SU-DHL-6 (cell line): ENCODE data around the gene KAZN.

ENCODE experiments used
- H2AFZ ChIP-seq: fragments of 200-600 bp; sonication (generic); 2 replicates; pipeline ENCODE4 v1.6.1; 2014; ENCODE audit warnings: low read depth, mild to moderate bottlenecking, moderate library complexity, mixed read lengths, antibody characterized with exemption, low read length; ENCODE audit not compliant: severe bottlenecking
- H3F3A ChIP-seq: fragments of 200-600 bp; shearing (Covaris generic); 2 replicates; pipeline ENCODE4 v1.6.0; 2016; ENCODE audit warnings: antibody characterized with exemption, mild to moderate bottlenecking; ENCODE audit not compliant: insufficient read depth
- H3K27ac ChIP-seq: fragments of 200-600 bp; sonication (generic); 2 replicates; pipeline ENCODE4 v1.5.1; 2016; ENCODE audit warnings: low read depth, mild to moderate bottlenecking, low read length, moderate library complexity, mixed read lengths
- H3K27me3 ChIP-seq: fragments of 200-600 bp; sonication (generic), shearing (Covaris generic); 2 replicates; pipeline ENCODE4 v1.6.0; 2014; ENCODE audit warnings: mild to moderate bottlenecking, low read length
- H3K36me3 ChIP-seq: fragments of 200-600 bp; sonication (generic); 2 replicates; pipeline ENCODE4 v1.6.1; 2014; ENCODE audit warnings: mild to moderate bottlenecking, low read length, mixed read lengths
- H3K4me2 ChIP-seq: fragments of 300-600, 200-600 bp; shearing (Covaris generic), sonication (generic); 2 replicates; pipeline ENCODE4 v1.6.0; 2014; ENCODE audit warnings: low read length, low read depth, mild to moderate bottlenecking; ENCODE audit not compliant: poor library complexity, severe bottlenecking
- H3K4me3 ChIP-seq: fragments of 200-600 bp; sonication (generic); 2 replicates; pipeline ENCODE4 v1.5.1; 2014; ENCODE audit warnings: antibody characterized with exemption, low read length, mild to moderate bottlenecking, mixed read lengths; ENCODE audit not compliant: insufficient read depth, poor library complexity, severe bottlenecking
- H3K79me2 ChIP-seq: fragments of 200-600 bp; sonication (generic); 2 replicates; pipeline ENCODE4 v1.6.1; 2014; ENCODE audit warnings: mild to moderate bottlenecking, low read length, moderate library complexity; ENCODE audit not compliant: insufficient read depth
- H3K9ac ChIP-seq: fragments of 200-600 bp; sonication (generic); 2 replicates; pipeline ENCODE4 v1.7.0; 2014; ENCODE audit warnings: mild to moderate bottlenecking, low read length
- H3K9me2 ChIP-seq: fragments of 200-600 bp; sonication (generic); replicated peaks from 2 replicates; pipeline ENCODE4 v1.6.1; 2014; ENCODE audit warnings: low read length; ENCODE audit not compliant: insufficient read depth
- H3K9me3 ChIP-seq: fragments of 200-600 bp; sonication (generic); 2 replicates; pipeline ENCODE4 v1.6.1; 2014; ENCODE audit warnings: low read length, mixed read lengths; ENCODE audit not compliant: insufficient read depth
- H4K20me1 ChIP-seq: fragments of 200-600 bp; sonication (generic); 2 replicates; pipeline ENCODE4 v1.6.1; 2014; ENCODE audit warnings: low read depth, mild to moderate bottlenecking, antibody characterized with exemption, low read length, moderate library complexity, mixed read lengths
- EZH2phosphoT487 ChIP-seq: fragments of 200-600 bp; sonication (generic), shearing (Covaris generic); conservative IDR thresholded peaks from 2 replicates; pipeline ENCODE4 v1.6.1; 2018; ENCODE audit warnings: mild to moderate bottlenecking, antibody characterized with exemption, low read length, moderate library complexity, mixed read lengths
- TF ChIP-seq, protein P1 (sequence below): fragments of 200-600 bp; sonication (generic); IDR thresholded peaks from one replicate; pipeline ENCODE4 v1.5.1; 2017; ENCODE audit warnings: antibody characterized with exemption, mild to moderate bottlenecking, low read length, moderate library complexity; ENCODE audit not compliant: insufficient read depth, poor library complexity, severe bottlenecking

Gene KAZN

DNA sequence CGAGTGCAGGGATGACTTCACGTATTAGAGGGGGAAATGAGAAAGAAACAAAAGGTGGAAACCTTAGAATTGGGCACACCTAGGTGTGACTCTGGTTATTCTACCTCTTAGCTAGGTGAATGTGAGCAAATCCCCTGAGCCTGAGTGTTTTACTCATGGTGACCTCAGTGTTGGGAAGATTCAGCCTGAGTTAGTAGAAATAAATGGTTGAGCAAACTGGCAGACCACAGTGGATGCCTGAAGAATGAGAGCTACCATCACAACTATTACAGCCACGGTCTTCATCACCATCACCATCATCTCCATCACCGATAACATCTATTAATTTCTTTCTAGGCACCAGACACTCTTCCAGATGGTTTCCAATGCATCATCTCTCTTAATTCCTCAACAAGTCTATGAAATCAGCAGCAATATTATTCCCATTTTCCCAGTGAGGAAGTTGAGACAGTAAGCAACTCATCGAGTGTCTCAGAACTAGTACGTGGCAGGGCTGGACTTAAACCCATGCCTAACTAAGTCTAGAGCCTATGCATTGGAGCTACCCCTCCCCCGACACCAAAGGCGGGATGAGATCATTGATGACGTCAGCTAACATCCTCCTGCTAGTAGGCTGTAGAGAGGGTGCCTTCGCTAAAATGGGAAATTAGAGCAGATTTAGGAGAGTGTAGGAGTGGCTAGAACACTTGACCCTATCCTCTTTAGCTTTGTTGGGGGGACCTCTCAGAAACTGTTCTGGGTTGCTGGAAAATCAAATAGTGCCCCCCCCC lies 7.9 kb upstream of the KAZN start:
- H3K4me3 ChIP-seq: no peak overlapping the region
- TF ChIP-seq, protein P1, sequence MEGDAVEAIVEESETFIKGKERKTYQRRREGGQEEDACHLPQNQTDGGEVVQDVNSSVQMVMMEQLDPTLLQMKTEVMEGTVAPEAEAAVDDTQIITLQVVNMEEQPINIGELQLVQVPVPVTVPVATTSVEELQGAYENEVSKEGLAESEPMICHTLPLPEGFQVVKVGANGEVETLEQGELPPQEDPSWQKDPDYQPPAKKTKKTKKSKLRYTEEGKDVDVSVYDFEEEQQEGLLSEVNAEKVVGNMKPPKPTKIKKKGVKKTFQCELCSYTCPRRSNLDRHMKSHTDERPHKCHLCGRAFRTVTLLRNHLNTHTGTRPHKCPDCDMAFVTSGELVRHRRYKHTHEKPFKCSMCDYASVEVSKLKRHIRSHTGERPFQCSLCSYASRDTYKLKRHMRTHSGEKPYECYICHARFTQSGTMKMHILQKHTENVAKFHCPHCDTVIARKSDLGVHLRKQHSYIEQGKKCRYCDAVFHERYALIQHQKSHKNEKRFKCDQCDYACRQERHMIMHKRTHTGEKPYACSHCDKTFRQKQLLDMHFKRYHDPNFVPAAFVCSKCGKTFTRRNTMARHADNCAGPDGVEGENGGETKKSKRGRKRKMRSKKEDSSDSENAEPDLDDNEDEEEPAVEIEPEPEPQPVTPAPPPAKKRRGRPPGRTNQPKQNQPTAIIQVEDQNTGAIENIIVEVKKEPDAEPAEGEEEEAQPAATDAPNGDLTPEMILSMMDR: no peak
- no peak for TF ChIP-seq EZH2phosphoT487
- H3K27ac ChIP-seq: no peak overlapping the region
- no peaks in the 10 kb centered on the region for H3F3A ChIP-seq
- no peak overlapping the region for H3K9ac ChIP-seq
- no peaks in the 10 kb centered on the region for H3K27me3 ChIP-seq
- H2AFZ ChIP-seq: no peak overlapping the region
- H3K36me3 ChIP-seq: no peaks in the 10 kb centered on the region
- H3K9me3 ChIP-seq: no peaks in the 10 kb centered on the region
- no peaks in the 10 kb centered on the region for H3K9me2 ChIP-seq
- H3K4me2 ChIP-seq: no peak overlapping the region
- H4K20me1 ChIP-seq: no peaks in the 10 kb centered on the region
- no peaks in the 10 kb centered on the region for H3K79me2 ChIP-seq

DNA sequence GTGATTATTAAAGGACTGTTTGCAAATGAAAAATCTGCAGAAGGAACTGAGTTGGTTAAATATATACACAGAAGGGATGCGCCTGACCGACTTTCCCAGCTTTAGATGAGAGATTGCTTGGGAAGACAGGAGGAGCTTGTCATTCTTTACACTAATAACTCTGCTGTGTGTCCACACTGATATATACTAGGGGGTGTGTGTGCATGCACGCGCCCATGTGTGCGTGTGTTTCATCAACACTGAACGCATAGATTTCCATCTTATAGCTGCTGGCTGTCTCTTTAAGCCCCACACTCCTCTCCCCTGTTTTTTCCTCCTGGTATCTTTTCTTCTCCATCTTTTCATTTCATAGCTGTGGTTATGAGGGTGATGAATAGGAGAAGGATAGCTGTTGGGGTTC lies 6.9 kb upstream of the KAZN start:
- H4K20me1 ChIP-seq: no peaks in the 10 kb centered on the region
- no peaks in the 10 kb centered on the region for H3K9me2 ChIP-seq
- no peak overlapping the region for H3K27ac ChIP-seq
- no peaks in the 10 kb centered on the region for H3K79me2 ChIP-seq
- no peak overlapping the region for H3K9ac ChIP-seq
- H3K36me3 ChIP-seq: no peaks in the 10 kb centered on the region
- H3K4me2 ChIP-seq: no peak overlapping the region
- TF ChIP-seq, protein P1: no peak
- TF ChIP-seq EZH2phosphoT487: no peak
- no peak overlapping the region for H2AFZ ChIP-seq
- H3K27me3 ChIP-seq: no peaks in the 10 kb centered on the region
- no peaks in the 10 kb centered on the region for H3K9me3 ChIP-seq
- H3F3A ChIP-seq: no peaks in the 10 kb centered on the region
- no peak overlapping the region for H3K4me3 ChIP-seq

DNA sequence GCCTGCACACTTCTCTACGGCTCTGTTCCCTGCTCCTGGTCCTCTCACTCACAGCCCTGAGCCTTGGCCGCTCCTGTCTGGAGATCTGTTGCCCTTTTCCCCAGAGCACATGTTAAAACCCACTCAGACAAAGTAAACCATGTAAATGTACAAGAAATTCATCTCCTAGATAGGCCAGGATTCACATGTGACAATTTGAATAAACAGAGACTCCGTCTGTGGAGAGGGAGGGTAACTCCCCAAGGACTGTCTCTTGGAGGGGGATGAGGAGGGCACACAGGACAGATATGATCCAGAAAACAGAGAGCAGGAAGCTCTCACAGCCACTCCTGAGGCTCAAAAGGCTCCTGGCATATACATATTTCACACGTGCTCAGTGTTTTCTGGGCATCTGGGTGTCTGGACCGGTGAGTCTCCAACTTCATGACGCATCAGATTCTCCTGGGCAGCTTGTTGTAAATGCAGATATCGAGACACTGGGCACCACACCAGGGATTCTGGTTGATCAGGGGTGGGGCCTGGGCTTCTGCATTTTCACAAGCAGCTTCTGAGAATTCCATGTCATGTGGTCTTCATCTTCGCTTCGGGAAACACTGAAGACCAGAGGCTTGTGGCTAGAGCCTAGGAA lies 6.4 kb upstream of the KAZN start:
- TF ChIP-seq, protein P1: no peak
- TF ChIP-seq EZH2phosphoT487: no peak
- no peaks in the 10 kb centered on the region for H3K79me2 ChIP-seq
- no peak overlapping the region for H3K9ac ChIP-seq
- H3K36me3 ChIP-seq: no peaks in the 10 kb centered on the region
- H3K4me3 ChIP-seq: no peak overlapping the region
- no peak overlapping the region for H2AFZ ChIP-seq
- no peaks in the 10 kb centered on the region for H3K27me3 ChIP-seq
- no peak overlapping the region for H3K4me2 ChIP-seq
- H3F3A ChIP-seq: no peaks in the 10 kb centered on the region
- H3K9me2 ChIP-seq: no peaks in the 10 kb centered on the region
- H3K9me3 ChIP-seq: no peaks in the 10 kb centered on the region
- H4K20me1 ChIP-seq: no peaks in the 10 kb centered on the region
- H3K27ac ChIP-seq: no peak overlapping the region
